ENCODE measurements around the gene PCCA. TPM values are rescaled to one million over a fixed set of nuclear protein-coding genes. Genes with fewer than 3 reads are reported as not detected.
"Not testable (repeated sequence)": the region's sequence is repeated elsewhere in the genome, so short reads cannot be mapped to it uniquely, and the experiment has no call there.

The PCCA gene
- total RNA-seq, 1 experiment from 2014 or later = 22.8 TPM

DNA sequence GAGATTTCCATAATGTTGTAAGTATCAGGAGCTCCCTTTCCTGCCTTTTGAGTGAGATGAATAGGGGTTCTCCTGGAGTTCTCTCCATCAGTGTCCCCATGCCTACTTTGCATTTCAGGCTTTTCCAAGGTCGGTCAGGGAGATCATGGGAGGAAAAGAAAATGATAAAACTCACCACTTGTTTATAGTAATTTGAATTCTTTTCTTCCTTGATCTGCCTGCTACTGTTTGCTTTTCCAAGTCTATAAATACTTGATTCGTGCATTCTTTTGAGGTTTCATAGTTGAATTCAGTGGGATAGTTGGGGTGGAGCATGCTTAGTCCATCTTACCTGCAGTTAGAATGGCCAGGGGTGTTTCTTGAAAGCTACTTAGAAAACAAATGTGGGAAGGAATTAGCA is 51.5 kb downstream of the PCCA start:
- no peak for DNase-seq (ENCODE audit: low spot score)

DNA sequence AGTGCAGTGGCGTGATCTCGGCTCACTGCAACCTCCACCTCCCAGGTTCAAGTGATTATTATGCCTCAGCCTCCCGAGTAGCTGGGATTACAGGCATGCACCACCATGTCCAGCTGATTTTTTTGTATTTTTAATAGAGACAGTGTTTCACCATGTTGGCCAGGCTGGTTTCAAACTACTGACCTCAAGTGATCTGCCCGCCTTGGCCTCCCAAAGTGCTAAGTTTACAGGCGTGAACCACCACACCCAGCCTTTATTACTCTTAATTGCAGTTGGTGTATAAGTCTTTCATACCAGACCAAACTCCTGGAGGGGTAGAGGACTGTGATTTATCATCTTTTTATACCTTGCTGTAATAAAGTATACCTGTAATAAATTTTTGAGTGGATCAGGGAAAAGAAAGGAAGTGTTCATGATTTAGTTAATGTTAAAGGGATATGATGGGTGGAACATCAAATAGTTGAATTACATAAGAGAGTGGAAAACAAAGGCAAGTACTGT is 52.6 kb downstream of the PCCA start:
- not testable (repeated sequence) for DNase-seq (ENCODE audit: low spot score)

DNA sequence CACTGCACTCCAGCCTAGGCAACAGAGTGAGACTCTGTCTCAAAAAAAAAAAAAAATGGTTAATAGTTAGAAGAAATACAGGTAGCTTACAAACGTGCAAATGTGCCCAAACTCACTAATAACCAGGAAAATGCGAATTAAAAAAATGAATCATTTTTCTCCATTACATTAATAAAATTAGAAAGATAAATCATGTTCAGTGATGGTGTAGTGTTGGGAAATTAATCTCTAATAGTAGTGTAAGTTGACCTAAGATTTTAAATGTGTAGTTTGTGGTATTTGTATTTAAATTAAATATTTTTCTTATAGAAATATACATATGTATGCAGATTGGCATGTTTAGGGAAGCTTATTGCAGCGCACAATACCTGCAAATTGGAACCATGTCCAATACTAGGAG is 57.6 kb downstream of the PCCA start:
- DNase-seq (ENCODE audit: low spot score) = no peak

DNA sequence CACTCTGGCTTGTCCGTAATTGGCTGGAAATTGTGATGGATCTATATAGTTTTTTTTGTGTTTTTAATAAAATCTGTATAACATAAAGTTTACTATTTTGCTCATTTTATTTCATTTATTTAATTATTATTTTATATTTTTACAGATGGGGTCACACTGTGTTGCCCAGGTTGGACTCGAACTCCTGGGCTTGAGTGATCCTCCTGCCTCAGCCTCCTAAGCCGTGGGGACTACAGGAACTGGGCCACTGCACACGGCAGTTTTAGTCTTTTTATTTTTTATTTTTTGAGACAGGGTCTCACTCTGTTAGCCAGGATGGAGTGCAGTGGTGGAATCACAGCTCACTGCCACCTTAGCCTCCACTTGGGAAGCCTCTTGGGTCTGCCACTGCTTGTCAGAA is 58.9 kb downstream of the PCCA start:
- DNase-seq (ENCODE audit: low spot score) = no peak

DNA sequence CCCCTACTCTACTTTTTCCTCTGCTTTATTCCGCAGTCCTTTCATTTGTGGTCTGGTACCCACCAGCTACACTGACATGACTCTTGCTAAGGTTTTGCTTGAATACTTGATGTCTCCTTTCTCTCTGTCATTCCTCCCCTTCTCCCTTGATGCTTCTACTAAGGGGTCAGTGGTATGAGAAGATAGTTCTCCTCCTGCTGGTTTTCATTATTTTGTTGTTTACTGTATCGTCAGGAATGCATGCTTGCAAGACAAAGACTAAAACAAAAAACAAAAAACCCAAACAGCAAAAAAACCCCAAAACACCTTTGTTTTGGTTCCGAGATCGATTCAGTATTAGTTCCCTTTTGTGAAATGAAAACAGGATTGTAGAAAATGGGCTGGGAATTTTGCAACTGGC is 59.5 kb downstream of the PCCA start:
- no peak for DNase-seq (ENCODE audit: low spot score)

DNA sequence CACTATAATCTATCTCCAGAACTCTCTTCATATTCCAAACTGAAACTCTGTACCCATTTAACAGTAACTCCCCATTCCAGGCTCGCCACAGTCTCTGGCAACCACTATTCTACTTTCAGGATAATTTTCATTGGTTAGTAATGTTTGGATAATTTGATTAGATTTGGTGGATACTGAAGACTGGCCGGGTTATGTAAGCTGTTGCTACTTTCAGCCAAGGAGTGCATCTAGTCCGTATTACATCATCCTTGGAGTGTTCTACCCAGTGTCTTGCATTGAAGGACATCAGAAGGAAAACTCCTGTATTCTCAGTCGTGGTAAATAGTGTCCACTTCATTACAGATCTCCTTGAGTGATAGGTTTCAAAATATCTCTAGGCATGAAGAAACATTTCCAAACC is 60.5 kb downstream of the PCCA start:
- DNase-seq (ENCODE audit: low spot score) = no peak

DNA sequence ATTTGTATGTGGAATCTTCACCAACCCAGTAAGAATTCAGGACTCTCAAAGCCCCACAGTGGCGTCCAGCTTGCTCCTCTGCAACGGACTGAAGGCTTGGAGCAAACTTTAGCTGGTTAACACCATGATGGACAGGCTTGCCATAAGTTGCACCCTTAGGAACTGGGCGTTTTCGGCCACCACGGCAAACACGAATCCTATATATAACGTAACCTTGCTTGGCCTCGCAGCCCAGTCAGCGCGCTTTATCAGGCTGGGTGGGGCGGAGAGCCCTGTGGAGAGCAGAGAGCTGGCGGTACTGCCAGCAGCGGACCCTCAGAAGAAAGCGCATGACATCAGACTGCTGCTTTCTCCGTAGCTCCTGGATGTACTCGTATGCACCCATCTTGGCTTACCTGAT is 61.8 kb downstream of the PCCA start:
- DNase-seq (ENCODE audit: low spot score) = not testable (repeated sequence)

DNA sequence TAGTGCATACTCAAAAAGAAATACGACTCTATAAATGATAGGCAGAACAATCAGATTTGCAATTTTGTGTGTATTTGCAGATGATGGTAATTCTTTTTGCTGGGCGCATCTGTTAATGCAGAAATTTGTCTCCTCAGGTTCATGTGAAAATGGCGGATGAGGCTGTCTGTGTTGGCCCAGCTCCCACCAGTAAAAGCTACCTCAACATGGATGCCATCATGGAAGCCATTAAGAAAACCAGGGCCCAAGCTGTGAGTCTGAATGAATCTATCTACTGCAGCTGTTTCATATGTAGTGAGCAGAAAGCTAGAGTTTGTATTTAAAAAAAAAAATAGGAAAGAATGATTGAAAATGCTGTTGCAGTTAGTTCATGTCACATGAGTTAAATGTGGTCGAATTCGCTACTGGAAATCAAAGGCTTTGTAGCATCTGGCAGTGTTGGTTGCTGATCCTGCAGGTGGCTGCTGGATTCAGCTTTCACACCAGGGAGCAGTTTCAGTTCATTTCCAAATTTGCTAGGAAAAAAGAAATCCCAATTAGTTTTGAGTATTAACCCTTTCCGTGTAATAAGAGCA is 66.0 kb downstream of the PCCA start:
- DNase-seq (ENCODE audit: low spot score) = no peak

DNA sequence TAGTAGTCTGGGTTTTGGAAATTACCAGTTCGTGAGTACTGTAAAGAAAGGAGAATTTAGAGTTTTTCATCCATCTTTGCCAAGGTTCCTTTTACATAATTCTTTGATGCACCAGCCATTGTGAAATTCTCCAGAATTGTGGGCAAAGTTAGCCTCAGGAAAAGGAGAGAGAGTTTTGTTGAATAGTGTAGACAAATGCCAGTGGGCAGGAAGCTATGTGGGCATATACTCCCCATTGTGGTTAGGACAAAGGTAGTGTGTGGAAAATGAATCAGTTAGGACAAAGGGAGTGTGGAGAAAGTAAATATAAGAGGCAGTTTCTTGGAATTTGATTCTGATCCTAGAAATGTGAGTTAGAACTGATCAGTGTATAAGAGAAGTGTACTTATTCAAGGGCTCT is 67.9 kb downstream of the PCCA start:
- peak; percentile 65 for DNase-seq (ENCODE audit: low spot score)

DNA sequence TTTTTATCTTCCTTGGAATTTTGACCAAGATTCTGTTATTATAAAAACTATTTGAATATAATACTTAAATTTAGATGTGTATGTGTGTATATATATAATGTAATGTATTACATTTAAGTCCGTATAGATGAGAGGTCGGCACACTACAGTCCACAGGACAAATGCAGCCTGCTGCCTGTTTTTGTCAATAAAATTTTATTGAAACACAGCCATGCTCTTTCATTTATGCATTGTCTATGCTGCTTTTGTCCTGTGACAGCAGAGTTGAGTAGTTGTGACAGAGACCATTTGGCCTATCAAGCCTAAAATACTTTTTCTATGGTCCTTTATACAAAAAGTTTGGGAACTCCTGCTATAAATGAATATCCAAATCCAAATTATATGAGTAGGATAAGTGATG is 69.7 kb downstream of the PCCA start:
- DNase-seq (ENCODE audit: low spot score) = no peak

DNA sequence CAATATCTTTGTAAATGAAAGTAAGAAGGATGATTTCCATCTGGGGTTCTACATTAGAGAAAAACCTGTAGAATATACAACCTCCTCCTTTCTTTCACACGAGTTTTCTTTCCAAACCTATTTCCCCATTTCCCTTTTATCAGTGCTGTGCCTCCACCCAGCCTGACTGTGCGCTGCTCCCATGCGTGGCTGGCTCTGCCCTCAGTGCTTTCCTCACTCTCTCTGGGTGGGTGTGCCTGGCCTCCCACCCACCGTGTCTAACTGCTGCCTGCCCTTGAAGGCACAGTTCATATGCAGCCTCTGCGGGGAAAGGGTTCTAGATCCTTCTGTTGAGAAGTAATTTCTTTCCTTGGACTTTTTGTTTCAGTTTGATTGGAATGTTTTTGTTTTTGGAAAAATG is 70.7 kb downstream of the PCCA start:
- no peak for DNase-seq (ENCODE audit: low spot score)

DNA sequence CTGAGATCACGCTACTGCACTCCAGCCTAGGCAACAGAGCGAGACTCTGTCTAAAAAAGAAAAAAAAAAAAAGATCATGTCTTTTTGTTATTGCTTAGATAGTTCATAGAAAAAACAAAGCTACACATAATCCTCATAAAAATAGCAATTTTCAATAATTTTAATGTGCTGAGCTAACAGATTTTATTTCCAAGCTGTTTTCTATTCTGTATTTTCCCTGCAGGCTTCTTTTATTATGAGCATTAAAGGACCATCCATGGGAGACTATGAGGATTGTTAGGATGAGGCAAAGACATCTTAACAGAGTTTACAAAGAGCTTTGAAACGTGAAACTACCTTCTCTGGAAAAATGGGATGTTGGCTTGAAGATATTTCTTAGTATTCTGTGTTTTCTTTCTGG is 71.6 kb downstream of the PCCA start:
- no peak for DNase-seq (ENCODE audit: low spot score)

DNA sequence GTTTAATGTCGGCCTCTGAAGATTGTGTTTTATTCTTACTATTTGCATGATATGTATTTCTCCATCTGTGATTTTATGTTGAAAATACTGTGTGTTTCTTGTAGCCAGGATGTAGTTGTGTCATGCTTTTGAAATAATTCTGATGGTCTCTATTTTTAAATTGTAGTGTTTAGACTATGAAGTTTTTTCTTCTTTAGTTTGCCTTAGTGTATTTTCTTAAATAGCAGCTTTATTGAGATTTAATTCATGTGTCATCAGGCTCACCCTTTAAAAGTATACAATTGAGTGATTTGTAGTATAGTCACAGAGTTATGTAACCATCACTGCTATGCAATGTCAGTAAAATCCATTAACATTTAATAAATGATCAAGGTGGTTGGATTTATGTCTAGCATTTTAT is 74.5 kb downstream of the PCCA start:
- no peak for DNase-seq (ENCODE audit: low spot score)

DNA sequence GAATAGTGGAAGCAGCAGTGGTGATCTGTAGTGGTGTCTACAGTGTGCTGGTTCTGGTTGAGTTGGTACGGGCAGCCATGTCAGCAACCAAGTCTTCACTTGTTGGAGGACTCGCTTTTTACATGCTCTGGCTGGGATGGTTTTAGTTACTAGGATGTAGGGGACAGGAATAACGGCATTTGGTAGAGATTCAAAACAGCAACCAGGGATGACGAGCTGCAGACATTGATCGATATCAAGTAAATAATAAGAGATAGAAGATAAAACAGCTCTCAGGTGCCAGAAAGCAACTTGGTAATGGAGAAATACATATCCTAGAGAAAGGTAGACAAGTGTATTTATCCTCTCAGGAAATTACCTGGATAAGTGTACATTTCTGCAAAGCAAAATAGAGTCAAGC is 84.3 kb downstream of the PCCA start:
- no peak for DNase-seq (ENCODE audit: low spot score)

DNA sequence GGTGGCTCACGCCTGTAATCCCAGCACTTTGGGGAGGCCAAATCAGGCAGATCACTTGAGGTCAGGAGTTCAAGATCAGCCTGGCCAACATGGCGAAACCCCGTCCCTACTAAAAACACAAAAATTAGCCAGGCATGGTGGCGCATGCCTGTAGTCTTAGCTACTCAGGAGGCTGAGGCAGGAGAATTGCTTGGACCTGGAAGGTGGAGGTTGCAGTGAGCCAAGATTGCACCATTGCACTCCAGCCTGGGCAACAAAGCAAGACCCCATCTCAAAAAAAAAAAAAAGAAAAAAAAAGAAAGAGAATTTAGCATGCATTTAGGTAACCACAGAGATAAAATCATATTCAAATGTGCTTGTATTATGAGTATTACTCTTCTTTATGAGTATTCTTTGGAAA is 85.6 kb downstream of the PCCA start:
- DNase-seq (ENCODE audit: low spot score) = not testable (repeated sequence)

DNA sequence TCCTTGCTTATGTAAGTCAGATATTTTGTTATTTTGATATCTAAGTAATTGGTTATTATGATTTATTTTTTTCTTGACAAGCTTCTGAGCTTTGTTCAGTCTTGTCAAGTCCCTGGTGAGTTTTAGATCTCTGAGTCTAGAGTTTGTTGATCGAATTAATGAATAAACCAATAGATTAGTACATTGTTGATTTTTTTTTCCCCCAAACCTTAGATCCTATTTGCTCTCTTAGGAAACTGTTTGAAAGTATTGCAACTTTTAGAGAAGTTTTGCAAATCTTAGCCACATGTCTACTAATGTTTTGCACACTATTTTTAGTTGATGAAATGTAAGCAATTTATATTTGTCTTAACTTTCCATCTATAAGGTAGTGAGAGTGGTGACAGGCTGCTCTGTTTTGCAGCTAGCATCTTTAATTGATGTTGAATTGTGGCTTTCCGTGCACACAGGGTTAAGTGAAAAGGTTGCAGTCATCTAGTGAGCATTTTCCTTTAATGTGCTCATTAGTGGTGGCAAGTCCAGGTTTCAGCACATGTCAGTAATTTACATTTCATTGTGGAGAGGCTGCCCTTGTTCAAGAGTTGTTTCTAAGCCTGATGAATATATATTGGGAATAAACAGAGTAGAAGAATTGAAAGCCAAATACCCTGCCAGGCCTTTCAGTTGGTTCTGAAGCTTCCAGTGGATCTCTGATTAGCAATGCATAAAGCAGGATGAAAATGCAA is 86.3 kb downstream of the PCCA start:
- no peak for DNase-seq (ENCODE audit: low spot score)

DNA sequence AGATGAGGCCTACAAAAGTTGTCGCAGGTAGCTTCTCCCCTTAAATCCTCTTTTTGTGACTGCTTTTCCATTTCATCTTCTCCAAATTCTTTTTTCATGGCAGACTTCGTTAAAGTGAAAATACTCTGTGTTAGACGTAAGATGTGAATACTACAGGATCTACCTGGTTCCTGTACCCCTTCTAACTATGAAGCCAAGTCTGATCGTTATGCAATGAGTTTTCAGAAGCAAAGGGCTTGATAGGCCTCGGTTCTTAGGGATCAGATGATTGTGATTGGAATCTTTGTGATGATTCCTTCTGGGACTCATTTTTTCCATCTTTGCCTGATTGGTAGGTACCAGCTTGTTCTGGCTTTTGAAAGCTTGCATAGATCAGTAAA is 86.9 kb downstream of the PCCA start:
- no peak for DNase-seq (ENCODE audit: low spot score)

DNA sequence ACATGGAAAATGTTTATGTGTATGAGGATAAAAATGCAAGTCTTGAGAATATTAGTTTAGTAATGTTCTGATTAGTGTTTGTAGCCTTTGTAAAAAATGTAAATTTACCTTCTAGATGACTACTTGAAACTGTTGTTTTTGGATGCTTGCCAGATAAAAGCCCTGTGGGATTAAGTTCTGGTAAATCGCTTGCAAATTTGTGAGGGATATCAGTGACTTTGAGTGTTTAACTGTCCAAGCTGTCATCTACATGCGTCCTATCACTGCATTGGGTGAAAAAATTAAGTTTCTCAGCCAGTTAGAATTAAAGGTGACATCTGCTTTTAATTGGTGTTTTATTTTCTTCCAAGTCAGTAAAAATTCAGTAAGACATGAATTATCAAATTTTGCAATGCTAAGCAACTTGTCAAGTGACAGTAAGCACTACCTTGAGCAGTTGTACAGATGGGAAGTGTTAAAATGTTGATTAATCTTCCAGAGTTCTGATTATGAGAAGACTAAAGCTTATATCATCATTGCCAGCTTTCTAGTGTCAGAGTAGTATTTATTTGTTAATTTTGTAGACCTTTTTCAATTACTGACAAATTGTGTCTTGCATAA is 88.0 kb downstream of the PCCA start:
- peak; percentile 13 for DNase-seq (ENCODE audit: low spot score)

DNA sequence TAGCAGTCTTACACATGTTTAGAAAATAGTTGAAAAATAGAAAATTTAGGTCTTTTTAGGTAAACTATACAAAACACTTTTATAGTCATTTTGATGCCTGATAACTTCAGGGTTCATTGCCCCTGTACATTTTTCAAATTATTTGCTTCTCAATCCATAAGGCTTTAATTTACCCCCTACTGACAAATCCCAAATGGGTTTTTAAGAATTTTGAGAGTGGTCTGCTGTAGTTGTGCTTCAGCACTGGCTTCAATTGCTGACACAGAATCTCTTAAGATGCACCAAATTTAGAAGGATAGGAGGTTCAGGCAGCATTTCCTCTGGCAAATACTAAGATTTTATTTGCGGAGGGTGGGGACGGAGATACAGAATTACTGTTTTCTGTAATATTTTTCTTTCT is 89.4 kb downstream of the PCCA start:
- no peak for DNase-seq (ENCODE audit: low spot score)

DNA sequence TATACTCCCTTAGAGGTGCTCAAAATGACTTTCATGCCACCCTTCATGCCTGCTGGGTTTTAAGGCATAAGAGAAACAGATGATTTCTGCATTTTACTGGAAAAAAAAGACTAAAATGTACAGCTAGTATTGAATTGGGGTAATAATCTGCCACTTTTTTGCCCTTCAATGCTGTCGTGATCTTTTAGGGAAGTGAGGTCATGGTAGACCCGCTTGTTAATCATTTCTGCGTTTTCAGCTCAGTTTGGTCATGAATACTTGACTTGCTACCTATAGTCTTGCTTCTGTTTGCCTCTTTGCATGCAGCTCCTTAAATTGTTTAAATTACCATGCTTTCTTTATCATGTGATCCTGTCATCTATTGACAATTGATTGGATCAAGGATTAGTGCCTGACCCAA is 90.4 kb downstream of the PCCA start:
- no peak for DNase-seq (ENCODE audit: low spot score)

DNA sequence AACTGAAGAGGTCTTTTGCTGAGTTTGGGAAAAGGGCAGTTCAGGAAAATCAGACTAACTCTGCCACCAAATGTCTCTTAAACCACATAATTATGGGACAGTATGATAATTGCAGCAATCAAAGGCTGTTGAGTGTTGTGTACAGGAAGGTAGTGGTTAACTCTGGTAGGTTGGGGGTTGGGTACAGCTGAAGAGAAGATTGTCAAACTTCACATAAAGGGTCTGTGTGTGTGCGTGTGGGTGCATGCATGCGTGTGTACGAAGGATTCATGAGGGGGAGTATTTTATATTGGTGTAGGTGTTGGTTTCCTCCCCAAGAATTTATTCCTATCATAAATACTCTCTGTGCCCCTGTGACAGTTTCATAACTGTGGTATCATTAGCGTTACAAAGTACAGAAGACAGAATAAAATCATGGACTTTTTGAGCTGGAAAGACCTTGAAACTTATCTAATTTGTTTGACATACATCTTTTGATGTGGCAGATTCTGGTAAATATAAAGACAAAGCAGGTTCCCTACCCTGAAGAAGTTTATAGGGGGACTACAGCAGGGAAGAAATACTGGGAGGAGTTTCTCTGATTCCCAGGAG is 94.1 kb downstream of the PCCA start:
- DNase-seq (ENCODE audit: low spot score) = no peak

DNA sequence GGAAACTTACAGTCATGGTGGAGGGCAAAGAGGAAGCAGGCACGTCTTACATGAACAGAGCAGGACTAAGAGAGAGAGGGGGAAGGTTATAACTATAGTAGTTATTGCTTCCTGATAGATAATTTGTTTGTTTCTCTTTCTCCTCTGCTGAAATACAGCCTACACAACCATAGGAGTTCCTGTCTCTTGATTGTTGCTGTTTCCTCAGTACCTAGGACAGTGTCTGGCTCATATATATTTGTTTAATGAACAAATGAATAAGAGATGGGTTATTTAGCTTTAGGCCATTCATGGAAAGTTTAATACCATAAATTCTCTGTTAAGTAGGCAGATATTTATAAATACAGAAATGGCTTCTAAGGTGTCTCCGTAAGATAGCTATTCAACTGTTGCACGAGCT is 95.2 kb downstream of the PCCA start:
- DNase-seq (ENCODE audit: low spot score) = no peak

DNA sequence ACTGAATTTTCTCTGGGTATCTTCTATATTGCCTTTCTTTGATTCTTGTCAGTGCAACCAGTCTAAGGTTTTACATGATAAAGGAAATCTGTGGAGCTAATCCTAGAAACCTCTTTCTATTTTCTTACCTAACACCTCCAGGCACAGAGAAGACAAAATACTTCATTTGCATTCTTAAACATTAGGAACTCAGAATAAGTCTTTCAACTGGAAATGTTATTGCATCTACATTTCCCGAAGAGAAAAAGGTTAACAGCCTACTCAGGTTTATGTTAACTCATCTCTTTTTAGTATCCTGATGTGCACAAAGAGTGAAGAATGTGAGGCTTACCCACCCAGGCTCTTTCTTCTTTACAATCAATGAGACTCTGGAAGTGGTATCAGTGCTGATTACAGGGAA is 106.7 kb downstream of the PCCA start:
- no peak for DNase-seq (ENCODE audit: low spot score)

Measured in A172 (cell line).